Ovary (tissue), 9 donors: Measurements from ENCODE around the gene PIK3R6. TPM values are rescaled to one million over a fixed set of nuclear protein-coding genes. Genes with fewer than 3 reads are reported as not detected.

ENCODE experiments used
- DNase-seq, 5 donors: peaks; one replicate each; pipeline ENCODE4 v3.0.0-alpha.2; 2019 to 2020
- H3K27ac ChIP-seq, 2 donors: fragments of 200-600 bp; one replicate each; pipeline versions ENCODE4 v1.5.1 to v1.8.0; 2019 to 2022
- H3K27me3 ChIP-seq: fragments of 200-600 bp; one replicate; pipeline ENCODE4 v1.8.0; 2022
- H3K36me3 ChIP-seq: fragments of 200-600 bp; sonication (generic); one replicate; pipeline ENCODE4 v1.5.1; 2019
- H3K4me1 ChIP-seq: one replicate; pipeline ENCODE4 v1.8.1; 2013; ENCODE audit warnings: mild to moderate bottlenecking, moderate library complexity; ENCODE audit not compliant: insufficient read depth
- H3K4me3 ChIP-seq: fragments of 200-600 bp; sonication (generic); one replicate; pipeline ENCODE4 v1.5.1; 2017
- H3K9me3 ChIP-seq, 2 donors: fragments of 200-600 bp in 1 of 2; sonication (generic) in 1 of 2; one replicate each; pipeline versions ENCODE4 v1.5.1 to v1.8.1; 2013 to 2019; ENCODE audit warnings: mild to moderate bottlenecking in 1 of 2, moderate library complexity in 1 of 2
- CTCF ChIP-seq, 3 donors: fragments of 450-650 bp in 2 of 3; fragments of 200-600 bp in 1 of 3; IDR thresholded peaks; one replicate each; pipeline versions ENCODE4 v1.5.1 to v1.8.0; 2016 to 2022; ENCODE audit warnings: antibody characterized with exemption in 3 of 3, mild to moderate bottlenecking in 1 of 3
- EP300 ChIP-seq: sonication (generic); formaldehyde crosslinking; IDR thresholded peaks from one replicate; pipeline ENCODE4 v1.6.1; 2017; ENCODE audit warnings: antibody characterized with exemption
- POLR2A ChIP-seq: fragments of 450-650 bp; IDR thresholded peaks from one replicate; pipeline ENCODE4 v1.6.1; 2017; ENCODE audit warnings: antibody characterized with exemption, mild to moderate bottlenecking, moderate library complexity
- WGBS, 3 donors: extraction: QIAGEN DNeasy Blood & Tissue Kit in 1 of 3; methylation state at CpG; one replicate each; pipeline versions ENCODE4 v1.1.5 to v1.1.7; 2013 to 2017; 5-methylcytosine and 5-hydroxymethylcytosine counted together
- intact Hi-C, 4 donors: fragments of 100-400 bp; cut with DNase I; formaldehyde crosslinking; loops; one replicate each; pipeline versions ENCODE4 v1.11.0 to v1.15.1; 2022 to 2023
- polyA plus RNA-seq, 2 donors: library from polyadenylated mRNA; stranded (reverse); fragments of 200-250 nt in 1 of 2; fragments of 350-450 nt in 1 of 2; fragmentation: Illumina TruSeq in 1 of 2; extraction: RNeasy Lipid Tissue Mini Kit (QIAGEN cat#74804) in 1 of 2; gene quantifications; one replicate each; pipeline ENCODE4 v1.2.3, GENCODE V29; 2013 to 2014
- total RNA-seq, 7 donors: library from RNA; depleted of rRNA in 2 of 7; stranded (reverse); fragments of >200 nt in 2 of 7; fragmentation: NEBNext Ultra II Directional in 3 of 7; extraction: Animal tissue kit (Norgen Biotek cat#: 25700) in 3 of 7; gene quantifications; one replicate each; pipeline versions ENCODE4 v1.1.0 to v1.2.4, GENCODE V29; 2016 to 2023
- donor health status: DM: no; HTN: no; CAD: no; lungs with moderate emphysema.
- donor health status: DM: no; HTN: no; CAD: no.
- donor health status: Bipolar disorder and iron deficiency.
- donor health status: DM: yes; HTN: yes; CAD: no.
- donor health status: DM: no; HTN: no; CAD: no.
- donor health status: DM: yes; HTN: yes; CAD: no.

Gene PIK3R6
- total and polyA plus RNA-seq, 9 donors, result 0.12 to 0.93 (median 0.23) TPM

DNA sequence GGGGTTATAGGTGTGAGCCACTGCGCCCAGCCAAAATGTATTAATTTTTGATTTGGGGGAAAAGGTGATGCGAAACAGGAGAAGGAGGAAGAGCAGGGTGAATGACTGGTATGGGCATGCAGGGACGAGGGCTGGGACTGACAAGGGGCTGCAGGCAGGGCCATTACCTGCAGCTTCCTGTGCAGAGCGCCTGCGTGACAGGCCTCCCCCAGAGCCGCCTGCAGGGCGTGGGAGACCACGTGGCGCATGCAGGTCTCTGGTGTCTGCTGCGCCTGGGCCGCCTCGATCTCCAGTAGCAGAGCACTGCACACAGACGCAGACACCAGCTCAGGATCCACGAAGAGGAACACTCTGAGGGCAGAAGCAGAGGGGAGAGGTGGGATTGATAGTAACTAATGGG is 32.4 kb downstream of the PIK3R6 start:
- WGBS, 3 donors, result 90 to 94% (median 92%) methylated on average over 14 of the region's 14 CpGs
- TF ChIP-seq EP300, result no peak
- no peak for TF ChIP-seq CTCF (IDR thresholded peaks at IDR 0.05)
- TF ChIP-seq POLR2A, result no peak
- no peak overlapping the region for H3K27ac ChIP-seq
- intact Hi-C loops, result no loop called here
- no peaks in the 10 kb centered on the region for H3K4me1 ChIP-seq
- H3K9me3 ChIP-seq, result no peaks in the 10 kb centered on the region
- no peak overlapping the region for H3K4me3 ChIP-seq
- no peak for DNase-seq
- no peaks in the 10 kb centered on the region for H3K27me3 ChIP-seq
- H3K36me3 ChIP-seq, result no peaks in the 10 kb centered on the region

- Histone ChIP-seq H3K36me3 (no peaks in the 10 kb centered on the region), H3K9me3 (no peaks in the 10 kb centered on the region), H3K27ac (no peak overlapping the region), H3K27me3 (no peaks in the 10 kb centered on the region), H3K4me3 (no peak overlapping the region), H3K4me1 (no peaks in the 10 kb centered on the region)
- TF ChIP-seq POLR2A (no peak), CTCF (IDR thresholded peaks at IDR 0.05) (no peak), EP300 (no peak)
- intact Hi-C loops, result no loop called here
- DNase-seq, result no peak
- 18 to 29% (median 26%) methylated on average over 23 to 33 of the region's 33 CpGs for WGBS, 3 donors
These were observed 34.6 kb downstream of the PIK3R6 start for GRCh38 chr17:8832711-8833352.

DNA sequence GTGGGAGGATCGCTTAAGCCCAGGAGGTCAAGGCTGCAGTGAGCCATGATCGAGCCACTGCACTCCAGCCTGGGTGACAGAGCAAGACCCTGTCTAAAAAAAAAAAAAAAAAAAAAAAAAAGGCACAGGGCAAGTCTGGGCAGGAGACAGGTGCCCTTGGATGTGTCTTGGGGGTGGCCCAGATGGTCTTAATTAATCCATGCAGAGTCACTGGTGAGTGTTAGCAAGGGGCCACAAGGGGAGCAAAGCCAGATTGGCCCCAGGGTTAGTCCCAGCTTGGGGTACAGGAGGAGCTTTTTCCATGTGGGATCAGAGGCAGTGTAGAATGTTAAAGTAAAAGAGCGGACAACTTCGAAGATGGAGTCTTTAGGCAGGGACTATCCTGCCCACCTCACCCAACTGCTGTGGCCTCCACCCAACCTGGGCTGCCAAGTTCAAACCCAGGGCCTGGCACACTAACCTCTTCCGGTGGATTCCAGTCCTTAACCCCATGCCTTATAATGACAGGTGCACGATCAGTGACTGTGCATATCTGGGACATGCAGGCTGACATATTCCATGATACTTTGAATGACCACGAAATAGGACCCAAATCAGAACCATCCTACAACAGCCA is 36.1 kb downstream of the PIK3R6 start:
- Histone ChIP-seq H3K36me3 (no peaks in the 10 kb centered on the region), H3K4me1 (no peaks in the 10 kb centered on the region), H3K27me3 (no peaks in the 10 kb centered on the region), H3K4me3 (no peak overlapping the region), H3K27ac (no peak overlapping the region), H3K9me3 (no peaks in the 10 kb centered on the region)
- WGBS, 3 donors, result 78 to 80% (median 79%) methylated on average over 7 of the region's 7 CpGs
- TF ChIP-seq EP300 (no peak), POLR2A (no peak), CTCF (IDR thresholded peaks at IDR 0.05) (no peak)
- intact Hi-C loops, result no loop called here
- DNase-seq, result no peak

DNA sequence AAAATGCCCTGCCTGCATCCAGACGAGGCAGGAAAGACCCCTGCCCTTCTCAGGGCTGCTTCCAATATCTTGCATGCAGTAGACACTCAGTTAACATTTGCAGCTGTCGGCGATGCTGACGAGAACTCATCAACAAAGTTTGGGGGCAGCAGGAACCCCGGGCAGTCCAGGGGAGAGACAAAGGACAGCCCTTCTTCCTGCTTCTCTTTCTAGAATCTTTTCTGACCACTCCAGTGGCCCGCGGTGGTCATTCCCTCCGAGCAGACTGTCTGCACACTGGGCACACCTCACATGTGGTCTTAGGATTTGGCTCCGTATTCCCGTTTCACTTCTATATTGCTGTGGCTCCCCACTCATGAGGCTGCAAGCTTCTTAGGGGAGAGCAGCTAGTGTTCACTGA is 37.3 kb downstream of the PIK3R6 start:
- DNase-seq, result no peak
- Histone ChIP-seq H3K27ac (no peak overlapping the region), H3K36me3 (no peaks in the 10 kb centered on the region), H3K4me1 (no peaks in the 10 kb centered on the region), H3K27me3 (no peaks in the 10 kb centered on the region), H3K4me3 (no peak overlapping the region), H3K9me3 (no peaks in the 10 kb centered on the region)
- WGBS, 3 donors, result 68 to 81% (median 73%) methylated on average over 10 of the region's 10 CpGs
- TF ChIP-seq EP300, result no peak
- TF ChIP-seq CTCF (IDR thresholded peaks at IDR 0.05), result no peak
- TF ChIP-seq POLR2A, result no peak
- intact Hi-C loops, result no loop called here
